WTC11 (cell line): Measurements from ENCODE around the gene SLC6A18. TPM values are rescaled to one million over a fixed set of nuclear protein-coding genes. Genes with fewer than 3 reads are reported as not detected.
A peak's percentile ranks its signal among the peaks of the same experiment; 100 is the strongest.

Source experiments
- ATAC-seq: fragments of 200-7000 bp; cut with Tn5 transposase; 2 replicates; pipeline ENCODE4 v1.10.0; 2021; ENCODE audit warnings: mild to moderate bottlenecking, moderate library complexity
- CTCF ChIA-PET: fragments of 300-600 bp; sonication (Branson Sonifier 250); formaldehyde crosslinking; loops from one replicate; lab custom pipeline; 2021; ENCODE audit warnings: antibody characterized with exemption; lab: Charles Lee
- POLR2A ChIA-PET: fragments of 350-600 bp; sonication (Branson Sonifier 250); formaldehyde crosslinking; loops from one replicate; lab custom pipeline; 2021; ENCODE audit warnings: antibody characterized with exemption; lab: Charles Lee
- DNase-seq: peaks from one replicate; pipeline ENCODE4 v3.0.0; 2021; ENCODE audit warnings: low spot score
- H3K27ac Mint-ChIP-seq: 2 replicates; pipeline ENCODE4 v1.8.0; 2021; ENCODE audit warnings: mixed read lengths
- H3K27me3 Mint-ChIP-seq: 2 replicates; pipeline ENCODE4 v1.8.0; 2021; ENCODE audit warnings: low read depth, mild to moderate bottlenecking, moderate library complexity, mixed read lengths
- H3K36me3 Mint-ChIP-seq: 2 replicates; pipeline ENCODE4 v1.8.0; 2021; ENCODE audit warnings: mixed read lengths
- H3K4me1 Mint-ChIP-seq: 2 replicates; pipeline ENCODE4 v1.8.0; 2022; ENCODE audit warnings: mixed read lengths
- H3K4me3 Mint-ChIP-seq: 2 replicates; pipeline ENCODE4 v1.8.0; 2021; ENCODE audit warnings: mild to moderate bottlenecking, moderate library complexity, mixed read lengths
- H3K9me3 Mint-ChIP-seq: 2 replicates; pipeline ENCODE4 v1.8.0; 2021; ENCODE audit warnings: mixed read lengths
- ARID4B ChIP-seq: sonication (generic); formaldehyde crosslinking; IDR thresholded peaks from 2 replicates; pipeline ENCODE4 v1.8.0; 2023; ENCODE audit warnings: missing genetic modification reagents, mild to moderate bottlenecking, borderline replicate concordance
- CBFB ChIP-seq: sonication (generic); formaldehyde crosslinking; IDR thresholded peaks from 2 replicates; pipeline ENCODE4 v1.8.1; 2022; ENCODE audit warnings: mild to moderate bottlenecking, low read depth, missing genetic modification reagents
- CREB1 ChIP-seq: sonication (generic); formaldehyde crosslinking; IDR thresholded peaks from 2 replicates; pipeline ENCODE4 v1.8.0; 2023; ENCODE audit warnings: mild to moderate bottlenecking, missing genetic modification reagents
- CREM ChIP-seq: sonication (generic); formaldehyde crosslinking; IDR thresholded peaks from 2 replicates; pipeline ENCODE4 v1.8.1; 2022; ENCODE audit warnings: mild to moderate bottlenecking, missing genetic modification reagents, moderate library complexity
- HMGA2 ChIP-seq: fragments of 250-450 bp; sonication (Bioruptor Pico); IDR thresholded peaks from 2 replicates; pipeline ENCODE4 v1.4.0; 2021; ENCODE audit warnings: mild to moderate bottlenecking, moderate library complexity
- JUN ChIP-seq: sonication (generic); formaldehyde crosslinking; IDR thresholded peaks from 2 replicates; pipeline ENCODE4 v1.8.0; 2023; ENCODE audit warnings: mild to moderate bottlenecking, missing genetic modification reagents
- NFYB ChIP-seq: sonication (generic); formaldehyde crosslinking; conservative IDR thresholded peaks from 2 replicates; pipeline ENCODE4 v1.8.0; 2022; ENCODE audit warnings: low read depth, missing genetic modification reagents
- SMAD4 ChIP-seq: sonication (generic); formaldehyde crosslinking; IDR thresholded peaks from 2 replicates; pipeline ENCODE4 v1.8.0; 2022; ENCODE audit warnings: mild to moderate bottlenecking, missing genetic modification reagents
- SP1 ChIP-seq: sonication (generic); formaldehyde crosslinking; conservative IDR thresholded peaks from 2 replicates; pipeline ENCODE4 v1.8.1; 2022; ENCODE audit warnings: missing genetic modification reagents
- TEAD1 ChIP-seq: sonication (generic); formaldehyde crosslinking; IDR thresholded peaks from 2 replicates; pipeline ENCODE4 v1.8.0; 2022; ENCODE audit warnings: mild to moderate bottlenecking, missing genetic modification reagents
- TP53 ChIP-seq: sonication (generic); formaldehyde crosslinking; IDR thresholded peaks from 2 replicates; pipeline ENCODE4 v1.8.1; 2023; ENCODE audit warnings: mild to moderate bottlenecking, missing genetic modification reagents
- USF2 ChIP-seq: sonication (generic); formaldehyde crosslinking; IDR thresholded peaks from 2 replicates; pipeline ENCODE4 v1.8.1; 2023; ENCODE audit warnings: mild to moderate bottlenecking, missing genetic modification reagents, moderate library complexity
- ZBTB21 ChIP-seq: sonication (generic); formaldehyde crosslinking; IDR thresholded peaks from 2 replicates; pipeline ENCODE4 v1.8.1; 2023; ENCODE audit warnings: mild to moderate bottlenecking, missing genetic modification reagents, borderline replicate concordance
- ZNF121 ChIP-seq: sonication (generic); formaldehyde crosslinking; IDR thresholded peaks from 2 replicates; pipeline ENCODE4 v1.8.0; 2023; ENCODE audit warnings: missing genetic modification reagents
- ZNF423 ChIP-seq: fragments of 250-450 bp; sonication (Bioruptor Pico); IDR thresholded peaks from 2 replicates; pipeline ENCODE4 v2.1.2; 2022; ENCODE audit warnings: mild to moderate bottlenecking, moderate library complexity
- ZNF512 ChIP-seq: sonication (generic); formaldehyde crosslinking; IDR thresholded peaks from 2 replicates; pipeline ENCODE4 v1.8.1; 2022; ENCODE audit warnings: missing genetic modification reagents, borderline replicate concordance
- total RNA-seq: library from RNA; stranded (reverse); gene quantifications from 3 replicates; pipeline ENCODE4 v1.2.3, GENCODE V29; 2021
- TF ChIP-seq, protein P1 (sequence below): sonication (generic); formaldehyde crosslinking; IDR thresholded peaks from 2 replicates; pipeline ENCODE4 v1.8.0; 2023; ENCODE audit warnings: missing genetic modification reagents
- TF ChIP-seq, protein P2 (sequence below): sonication (generic); formaldehyde crosslinking; IDR thresholded peaks from 2 replicates; pipeline ENCODE4 v1.8.1; 2023; ENCODE audit warnings: mild to moderate bottlenecking, moderate library complexity, missing genetic modification reagents
- TF ChIP-seq, protein P3 (sequence below): sonication (generic); formaldehyde crosslinking; IDR thresholded peaks from 2 replicates; pipeline ENCODE4 v1.8.1; 2022; ENCODE audit warnings: mild to moderate bottlenecking, moderate library complexity, missing genetic modification reagents
- TF ChIP-seq, protein P4 (sequence below): sonication (generic); formaldehyde crosslinking; IDR thresholded peaks from 2 replicates; pipeline ENCODE4 v1.8.0; 2022; ENCODE audit warnings: mild to moderate bottlenecking, missing genetic modification reagents

The SLC6A18 gene
- total RNA-seq, 1 experiment from 2014 or later: not detected

- TF ChIP-seq ARID4B: no peak
- TF ChIP-seq NFYB (CRISPR knock-in tag): no peak; the same call in 1 of the 2 replicates
- TF ChIP-seq, protein P1, sequence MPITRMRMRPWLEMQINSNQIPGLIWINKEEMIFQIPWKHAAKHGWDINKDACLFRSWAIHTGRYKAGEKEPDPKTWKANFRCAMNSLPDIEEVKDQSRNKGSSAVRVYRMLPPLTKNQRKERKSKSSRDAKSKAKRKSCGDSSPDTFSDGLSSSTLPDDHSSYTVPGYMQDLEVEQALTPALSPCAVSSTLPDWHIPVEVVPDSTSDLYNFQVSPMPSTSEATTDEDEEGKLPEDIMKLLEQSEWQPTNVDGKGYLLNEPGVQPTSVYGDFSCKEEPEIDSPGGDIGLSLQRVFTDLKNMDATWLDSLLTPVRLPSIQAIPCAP: no peak
- no peak for TF ChIP-seq CREB1 (CRISPR knock-in tag)
- TF ChIP-seq ZNF512 (CRISPR knock-in tag): no peak
These were observed 69.1 kb downstream of the SLC6A18 start (continued) for GRCh38 chr5:1294206-1294834.

DNA sequence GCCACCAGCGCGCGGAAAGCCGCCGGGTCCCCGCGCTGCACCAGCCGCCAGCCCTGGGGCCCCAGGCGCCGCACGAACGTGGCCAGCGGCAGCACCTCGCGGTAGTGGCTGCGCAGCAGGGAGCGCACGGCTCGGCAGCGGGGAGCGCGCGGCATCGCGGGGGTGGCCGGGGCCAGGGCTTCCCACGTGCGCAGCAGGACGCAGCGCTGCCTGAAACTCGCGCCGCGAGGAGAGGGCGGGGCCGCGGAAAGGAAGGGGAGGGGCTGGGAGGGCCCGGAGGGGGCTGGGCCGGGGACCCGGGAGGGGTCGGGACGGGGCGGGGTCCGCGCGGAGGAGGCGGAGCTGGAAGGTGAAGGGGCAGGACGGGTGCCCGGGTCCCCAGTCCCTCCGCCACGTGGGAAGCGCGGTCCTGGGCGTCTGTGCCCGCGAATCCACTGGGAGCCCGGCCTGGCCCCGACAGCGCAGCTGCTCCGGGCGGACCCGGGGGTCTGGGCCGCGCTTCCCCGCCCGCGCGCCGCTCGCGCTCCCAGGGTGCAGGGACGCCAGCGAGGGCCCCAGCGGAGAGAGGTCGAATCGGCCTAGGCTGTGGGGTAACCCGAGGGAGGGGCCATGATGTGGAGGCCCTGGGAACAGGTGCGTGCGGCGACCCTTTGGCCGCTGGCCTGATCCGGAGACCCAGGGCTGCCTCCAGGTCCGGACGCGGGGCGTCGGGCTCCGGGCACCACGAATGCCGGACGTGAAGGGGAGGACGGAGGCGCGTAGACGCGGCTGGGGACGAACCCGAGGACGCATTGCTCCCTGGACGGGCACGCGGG lies 69.9 kb downstream of the SLC6A18 start, which contains the start of gene TERT:
TERT (minus strand) TSS at position 234 of the 815 bp plus-strand sequence; CDS start at position 155, 79 bp downstream.
- H3K36me3 Mint-ChIP-seq: no peaks in the 10 kb centered on the region; the same call in 1 of the 2 replicates
- H3K27ac Mint-ChIP-seq: no peak within 1 kb of the TSS
- peaks cover 10% of the 10 kb centered on the region for H3K27me3 Mint-ChIP-seq
- peak; percentile 88 for DNase-seq
- ChIA-PET POLR2A (interaction anchor here (1.5 kb wide), 1 partner anchor 43 kb away, joined by 3 read pairs; no protein-coding TSS in a partner anchor), CTCF (interaction anchor here (0.6 to 2.2 kb wide), 7 partner anchors 18 to 314 kb away, joined by 3 to 9 read pairs (median 3); no protein-coding TSS in a partner anchor)
- peak within 1 kb of the TSS; percentile 68 for H3K4me3 Mint-ChIP-seq
- no peaks in the 10 kb centered on the region for H3K9me3 Mint-ChIP-seq
- ATAC-seq: peak; percentile 82
- peaks cover 13% of the 10 kb centered on the region for H3K4me1 Mint-ChIP-seq
- TF ChIP-seq, protein P2, sequence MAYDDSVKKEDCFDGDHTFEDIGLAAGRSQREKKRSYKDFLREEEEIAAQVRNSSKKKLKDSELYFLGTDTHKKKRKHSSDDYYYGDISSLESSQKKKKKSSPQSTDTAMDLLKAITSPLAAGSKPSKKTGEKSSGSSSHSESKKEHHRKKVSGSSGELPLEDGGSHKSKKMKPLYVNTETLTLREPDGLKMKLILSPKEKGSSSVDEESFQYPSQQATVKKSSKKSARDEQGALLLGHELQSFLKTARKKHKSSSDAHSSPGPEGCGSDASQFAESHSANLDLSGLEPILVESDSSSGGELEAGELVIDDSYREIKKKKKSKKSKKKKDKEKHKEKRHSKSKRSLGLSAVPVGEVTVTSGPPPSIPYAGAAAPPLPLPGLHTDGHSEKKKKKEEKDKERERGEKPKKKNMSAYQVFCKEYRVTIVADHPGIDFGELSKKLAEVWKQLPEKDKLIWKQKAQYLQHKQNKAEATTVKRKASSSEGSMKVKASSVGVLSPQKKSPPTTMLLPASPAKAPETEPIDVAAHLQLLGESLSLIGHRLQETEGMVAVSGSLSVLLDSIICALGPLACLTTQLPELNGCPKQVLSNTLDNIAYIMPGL (CRISPR knock-in tag): 0 out of 2 replicates have a peak, but pooled peaks have one; percentile 19
- TF ChIP-seq CREB1 (CRISPR knock-in tag) (no peak), JUN (CRISPR knock-in tag) (no peak), HMGA2 (CRISPR knock-in tag) (no peak), TEAD1 (peak; percentile 8; the same call in 1 of the 2 replicates), ZBTB21 (CRISPR knock-in tag) (peak; percentile 47; the same call in 1 of the 2 replicates), NFYB (CRISPR knock-in tag) (0 out of 2 replicates have a peak, but pooled peaks have one; percentile 4), SP1 (CRISPR knock-in tag) (peak; percentile 63; the same call in 1 of the 2 replicates), ZNF423 (CRISPR knock-in tag) (peak; percentile 44), CBFB (CRISPR knock-in tag) (peak; percentile 86), ZNF121 (no peak), USF2 (CRISPR knock-in tag) (peak; percentile 50; the same call in 1 of the 2 replicates), TP53 (CRISPR knock-in tag) (peak; percentile 63; the same call in 1 of the 2 replicates), CREM (CRISPR knock-in tag) (peak; percentile 26; the same call in 1 of the 2 replicates), SMAD4 (CRISPR knock-in tag) (no peak; the same call in 1 of the 2 replicates)
- TF ChIP-seq, protein P3, sequence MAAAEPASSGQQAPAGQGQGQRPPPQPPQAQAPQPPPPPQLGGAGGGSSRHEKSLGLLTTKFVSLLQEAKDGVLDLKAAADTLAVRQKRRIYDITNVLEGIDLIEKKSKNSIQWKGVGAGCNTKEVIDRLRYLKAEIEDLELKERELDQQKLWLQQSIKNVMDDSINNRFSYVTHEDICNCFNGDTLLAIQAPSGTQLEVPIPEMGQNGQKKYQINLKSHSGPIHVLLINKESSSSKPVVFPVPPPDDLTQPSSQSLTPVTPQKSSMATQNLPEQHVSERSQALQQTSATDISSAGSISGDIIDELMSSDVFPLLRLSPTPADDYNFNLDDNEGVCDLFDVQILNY (CRISPR knock-in tag): peak; percentile 17; the same call in 1 of the 2 replicates
- TF ChIP-seq, protein P4, sequence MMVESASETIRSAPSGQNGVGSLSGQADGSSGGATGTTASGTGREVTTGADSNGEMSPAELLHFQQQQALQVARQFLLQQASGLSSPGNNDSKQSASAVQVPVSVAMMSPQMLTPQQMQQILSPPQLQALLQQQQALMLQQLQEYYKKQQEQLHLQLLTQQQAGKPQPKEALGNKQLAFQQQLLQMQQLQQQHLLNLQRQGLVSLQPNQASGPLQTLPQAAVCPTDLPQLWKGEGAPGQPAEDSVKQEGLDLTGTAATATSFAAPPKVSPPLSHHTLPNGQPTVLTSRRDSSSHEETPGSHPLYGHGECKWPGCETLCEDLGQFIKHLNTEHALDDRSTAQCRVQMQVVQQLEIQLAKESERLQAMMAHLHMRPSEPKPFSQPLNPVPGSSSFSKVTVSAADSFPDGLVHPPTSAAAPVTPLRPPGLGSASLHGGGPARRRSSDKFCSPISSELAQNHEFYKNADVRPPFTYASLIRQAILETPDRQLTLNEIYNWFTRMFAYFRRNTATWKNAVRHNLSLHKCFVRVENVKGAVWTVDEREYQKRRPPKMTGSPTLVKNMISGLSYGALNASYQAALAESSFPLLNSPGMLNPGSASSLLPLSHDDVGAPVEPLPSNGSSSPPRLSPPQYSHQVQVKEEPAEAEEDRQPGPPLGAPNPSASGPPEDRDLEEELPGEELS: peak; percentile 28; the same call in 1 of the 2 replicates
